Body of pancreas (tissue), 4 donors: Measurements from ENCODE around the gene RLBP1.

Experiments
- CTCF ChIP-seq, 7 experiments: fragments of 450-650 bp in 4 of 7; fragments of 200-600 bp in 3 of 7; sonication (generic) in 3 of 7; IDR thresholded peaks; one replicate each; pipeline ENCODE4 v1.5.1; 2016 to 2019; ENCODE audit warnings: antibody characterized with exemption in 7 of 7
- POLR2A ChIP-seq, 3 donors: fragments of 450-650 bp; IDR thresholded peaks; one replicate each; pipeline ENCODE4 v1.6.1; 2016; ENCODE audit warnings: antibody characterized with exemption in 3 of 3, mild to moderate bottlenecking in 2 of 3

GRCh38 chr15:89227425-89227824 is 6.0 kb upstream of the RLBP1 start:
- TF ChIP-seq CTCF (IDR thresholded peaks at IDR 0.05) = no peak
- TF ChIP-seq POLR2A (IDR thresholded peaks at IDR 0.05) = no peak
